ENCODE measurements around the gene UBAC2. TPM values are rescaled to one million over a fixed set of nuclear protein-coding genes. Genes with fewer than 3 reads are reported as not detected.

Gene UBAC2
- total RNA-seq, 1 experiment from 2014 or later = 103 TPM

DNA sequence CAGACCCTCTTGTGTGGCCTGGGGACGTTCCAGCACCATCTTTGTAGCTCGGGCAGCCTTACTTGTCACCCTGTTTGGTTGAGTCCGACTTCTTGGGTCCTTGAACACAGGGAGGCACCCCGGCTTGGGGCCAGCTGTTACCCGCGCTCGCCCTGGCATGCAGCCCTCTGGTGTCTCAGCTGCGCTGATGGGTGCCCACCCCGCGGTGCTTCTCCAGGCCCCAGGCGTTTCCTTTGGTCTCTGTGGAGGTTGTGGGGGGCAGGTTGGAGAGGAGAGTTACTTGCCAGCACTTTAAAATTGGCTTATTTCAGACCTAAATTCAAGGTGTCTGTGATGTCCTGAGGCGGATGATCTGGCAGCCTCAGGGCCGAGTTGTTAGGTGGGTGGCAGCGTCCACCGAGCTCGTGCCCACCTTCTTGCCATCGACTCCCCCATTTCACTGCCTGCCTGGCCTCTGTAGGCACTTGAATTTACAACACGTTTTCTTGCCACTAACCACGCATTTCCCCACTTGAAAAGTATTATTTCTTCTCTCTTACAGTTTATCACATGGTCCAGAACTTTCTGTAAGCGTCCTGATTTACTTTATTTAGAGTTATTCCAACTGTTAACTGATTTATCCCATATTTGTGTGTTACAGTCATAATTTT, 16.9 kb downstream of the UBAC2 start:
- Histone ChIP-seq H3K4me3 (ENCODE audit: low read depth, low read length) (no peak overlapping the region), H3K36me3 (ENCODE audit: control insufficient read depth, insufficient read depth, low read length) (no peaks in the 10 kb centered on the region; the same call in 1 of the 2 replicates), H3K4me1 (no peaks in the 10 kb centered on the region), H3K27me3 (replicated peaks; ENCODE audit: control insufficient read depth, insufficient read depth, low read length) (no peaks in the 10 kb centered on the region), H3K9me3 (no peaks in the 10 kb centered on the region)
- TF ChIP-seq, protein P1, sequence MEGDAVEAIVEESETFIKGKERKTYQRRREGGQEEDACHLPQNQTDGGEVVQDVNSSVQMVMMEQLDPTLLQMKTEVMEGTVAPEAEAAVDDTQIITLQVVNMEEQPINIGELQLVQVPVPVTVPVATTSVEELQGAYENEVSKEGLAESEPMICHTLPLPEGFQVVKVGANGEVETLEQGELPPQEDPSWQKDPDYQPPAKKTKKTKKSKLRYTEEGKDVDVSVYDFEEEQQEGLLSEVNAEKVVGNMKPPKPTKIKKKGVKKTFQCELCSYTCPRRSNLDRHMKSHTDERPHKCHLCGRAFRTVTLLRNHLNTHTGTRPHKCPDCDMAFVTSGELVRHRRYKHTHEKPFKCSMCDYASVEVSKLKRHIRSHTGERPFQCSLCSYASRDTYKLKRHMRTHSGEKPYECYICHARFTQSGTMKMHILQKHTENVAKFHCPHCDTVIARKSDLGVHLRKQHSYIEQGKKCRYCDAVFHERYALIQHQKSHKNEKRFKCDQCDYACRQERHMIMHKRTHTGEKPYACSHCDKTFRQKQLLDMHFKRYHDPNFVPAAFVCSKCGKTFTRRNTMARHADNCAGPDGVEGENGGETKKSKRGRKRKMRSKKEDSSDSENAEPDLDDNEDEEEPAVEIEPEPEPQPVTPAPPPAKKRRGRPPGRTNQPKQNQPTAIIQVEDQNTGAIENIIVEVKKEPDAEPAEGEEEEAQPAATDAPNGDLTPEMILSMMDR (IDR thresholded peaks at IDR 0.05; ENCODE audit: insufficient read depth in 1 of 2, low read depth in 1 of 2, low read length in 1 of 2, severe bottlenecking in 1 of 2, unreplicated experiment in 1 of 2) = no peak
- intact Hi-C loops (cut with micrococcal nuclease; ENCODE audit: unreplicated experiment) = no loop called here
- Mint-ChIP-seq H3K27me3 (ENCODE audit: insufficient read depth, unreplicated experiment) (no peaks in the 10 kb centered on the region), H3K27ac (ENCODE audit: unreplicated experiment) (no peak overlapping the region), H3K36me3 (ENCODE audit: insufficient read depth, unreplicated experiment) (peaks cover 20% of the 10 kb centered on the region), H3K9me3 (ENCODE audit: unreplicated experiment) (no peaks in the 10 kb centered on the region), H3K4me1 (ENCODE audit: low read depth, unreplicated experiment) (peaks cover 13% of the 10 kb centered on the region), H3K4me3 (ENCODE audit: unreplicated experiment) (no peak overlapping the region)
- DNase-seq = no peak
- POLR2A ChIA-PET = interaction anchor here (0.6 kb wide), 1 partner anchor 129 kb away, joined by 3 read pairs; no protein-coding TSS in a partner anchor
- no TSS peak for BruUV-seq (replicated peaks)
- CTCF ChIA-PET = no interaction called here

DNA sequence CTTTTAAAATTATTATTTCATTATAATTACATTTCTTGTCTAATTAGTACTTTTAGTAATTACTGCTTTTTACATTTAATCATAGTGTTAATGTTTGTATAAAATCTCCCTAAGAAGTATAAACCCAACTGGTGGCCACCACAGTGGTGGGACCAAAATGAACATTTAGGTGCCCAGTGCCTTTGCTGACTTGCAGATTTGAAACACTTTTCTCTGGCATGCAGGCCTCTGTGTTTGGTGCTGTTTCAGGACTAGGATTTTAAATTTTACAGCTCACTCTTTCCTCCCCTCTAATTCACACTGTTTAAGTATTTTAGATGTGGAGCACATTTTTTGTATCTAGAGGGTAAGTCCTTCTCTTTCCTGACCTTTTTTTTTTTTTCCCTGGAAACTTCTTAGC, 17.5 kb downstream of the UBAC2 start:
- no peak overlapping the region for H3K4me3 ChIP-seq (ENCODE audit: low read depth, low read length)
- no peak for DNase-seq
- no peaks in the 10 kb centered on the region for H3K9me3 ChIP-seq
- intact Hi-C loops (cut with micrococcal nuclease; ENCODE audit: unreplicated experiment) = no loop called here
- no peaks in the 10 kb centered on the region; the same call in 1 of the 2 replicates for H3K36me3 ChIP-seq (ENCODE audit: control insufficient read depth, insufficient read depth, low read length)
- no peaks in the 10 kb centered on the region for H3K27me3 ChIP-seq (replicated peaks; ENCODE audit: control insufficient read depth, insufficient read depth, low read length)
- POLR2A ChIA-PET = no interaction called here
- BruUV-seq (replicated peaks) = no TSS peak
- H3K4me3 Mint-ChIP-seq (ENCODE audit: unreplicated experiment) = no peak overlapping the region
- CTCF ChIA-PET = interaction anchor here (0.7 kb wide), 1 partner anchor 17 kb away, joined by 3 read pairs; the partner anchor contains the start of gene UBAC2
- no peak overlapping the region for H3K27ac Mint-ChIP-seq (ENCODE audit: unreplicated experiment)
- H3K4me1 Mint-ChIP-seq (ENCODE audit: low read depth, unreplicated experiment) = peaks cover 13% of the 10 kb centered on the region
- no peaks in the 10 kb centered on the region for H3K4me1 ChIP-seq
- no peaks in the 10 kb centered on the region for H3K27me3 Mint-ChIP-seq (ENCODE audit: insufficient read depth, unreplicated experiment)
- no peaks in the 10 kb centered on the region for H3K9me3 Mint-ChIP-seq (ENCODE audit: unreplicated experiment)
- H3K36me3 Mint-ChIP-seq (ENCODE audit: insufficient read depth, unreplicated experiment) = peaks cover 20% of the 10 kb centered on the region
- TF ChIP-seq, protein P1 (IDR thresholded peaks at IDR 0.05; ENCODE audit: insufficient read depth in 1 of 2, low read depth in 1 of 2, low read length in 1 of 2, severe bottlenecking in 1 of 2, unreplicated experiment in 1 of 2) = no peak

DNA sequence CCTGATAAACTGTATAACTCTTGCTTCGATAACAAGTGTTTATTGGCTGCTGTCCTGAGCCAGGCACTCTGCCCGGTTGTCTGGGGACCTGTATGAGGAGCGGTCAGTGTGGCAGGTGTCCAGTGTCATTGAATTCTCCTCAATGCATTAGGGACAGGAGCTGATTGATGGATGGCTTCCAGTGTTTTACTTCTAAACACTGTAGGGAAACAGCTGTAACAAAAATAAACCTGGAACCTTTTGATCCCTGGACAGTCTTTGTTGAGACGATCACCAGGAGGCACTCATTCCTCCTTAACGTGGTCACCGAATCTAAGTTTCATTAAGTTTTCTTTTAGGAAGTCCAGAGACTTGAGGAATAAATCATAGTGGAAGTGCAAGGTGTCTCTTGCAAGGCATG, 17.9 kb downstream of the UBAC2 start:
- intact Hi-C loops (cut with micrococcal nuclease; ENCODE audit: unreplicated experiment) = no loop called here
- ChIA-PET POLR2A (no interaction called here), CTCF (interaction anchor here (0.7 kb wide), 1 partner anchor 18 kb away, joined by 3 read pairs; the partner anchor contains the start of gene UBAC2)
- Histone ChIP-seq H3K4me1 (no peaks in the 10 kb centered on the region), H3K4me3 (ENCODE audit: low read depth, low read length) (no peak overlapping the region), H3K9me3 (no peaks in the 10 kb centered on the region), H3K36me3 (ENCODE audit: control insufficient read depth, insufficient read depth, low read length) (no peaks in the 10 kb centered on the region), H3K27me3 (replicated peaks; ENCODE audit: control insufficient read depth, insufficient read depth, low read length) (no peaks in the 10 kb centered on the region)
- DNase-seq = no peak
- Mint-ChIP-seq H3K4me1 (ENCODE audit: low read depth, unreplicated experiment) (peaks cover 13% of the 10 kb centered on the region), H3K36me3 (ENCODE audit: insufficient read depth, unreplicated experiment) (peaks cover 20% of the 10 kb centered on the region), H3K27me3 (ENCODE audit: insufficient read depth, unreplicated experiment) (no peaks in the 10 kb centered on the region), H3K27ac (ENCODE audit: unreplicated experiment) (no peak overlapping the region), H3K4me3 (ENCODE audit: unreplicated experiment) (no peak overlapping the region), H3K9me3 (ENCODE audit: unreplicated experiment) (no peaks in the 10 kb centered on the region)
- no TSS peak for BruUV-seq (replicated peaks)
- TF ChIP-seq, protein P1 (IDR thresholded peaks at IDR 0.05; ENCODE audit: insufficient read depth in 1 of 2, low read depth in 1 of 2, low read length in 1 of 2, severe bottlenecking in 1 of 2, unreplicated experiment in 1 of 2) = no peak
